Measurements from ENCODE around the gene VAT1L. TPM values are rescaled to one million over a fixed set of nuclear protein-coding genes. Genes with fewer than 3 reads are reported as not detected.

The VAT1L gene
- polyA plus RNA-seq, 1 of the 3 experiments (the other 2 are of a cell fraction) = 52.5 TPM

GRCh38 chr16:77874347-77874746 is 86.0 kb downstream of the VAT1L start:
- ChIA-PET CTCF (no interaction called here), POLR2A (no interaction called here)
- 44% methylated on average over 1 of the region's 1 CpG for WGBS (ENCODE audit: low lambda C conversion rate)

More at GRCh38 chr16:77874347-77874746, 86.0 kb downstream of the VAT1L start:
- H3K4me3 ChIP-seq (ENCODE audit: low read depth in 2 of 2, low read length in 1 of 2) = no peak overlapping the region
- peaks cover 0 to 12% of the 10 kb centered on the region in 2 experiments; a peak in 1 of 4 replicates for H3K4me1 ChIP-seq (ENCODE audit: control insufficient read depth in 1 of 2, insufficient read depth in 2 of 2, low read depth in 1 of 2, low read length in 1 of 2)
- H3K79me2 ChIP-seq (ENCODE audit: insufficient read depth) = no peaks in the 10 kb centered on the region
- DNase-seq = no peak
- H3K9me3 ChIP-seq = no peaks in the 10 kb centered on the region
- no peaks in the 10 kb centered on the region for H3K9me2 ChIP-seq
- TF ChIP-seq MAX (IDR thresholded peaks at IDR 0.05; ENCODE audit: low read depth) = no peak
- TF ChIP-seq GABPA (IDR thresholded peaks at IDR 0.05; ENCODE audit: low read depth) = no peak
- no peak for TF ChIP-seq GATA2 (CRISPR knock-in tag; IDR thresholded peaks at IDR 0.05)
- no peak for TF ChIP-seq RXRA (IDR thresholded peaks at IDR 0.05; ENCODE audit: borderline replicate concordance, low read depth)
- no peak for TF ChIP-seq ELF1 (IDR thresholded peaks at IDR 0.05)
- no peak for TF ChIP-seq RFX5 (IDR thresholded peaks at IDR 0.05; ENCODE audit: low read length)
- no peak for TF ChIP-seq NFIC (IDR thresholded peaks at IDR 0.05; ENCODE audit: borderline replicate concordance)
- TF ChIP-seq TEAD4 (IDR thresholded peaks at IDR 0.05; ENCODE audit: borderline replicate concordance, insufficient read depth) = no peak
- TF ChIP-seq SMC3 (IDR thresholded peaks at IDR 0.05; ENCODE audit: low read depth, low read length) = no peak
- no peak for TF ChIP-seq TAF1 (IDR thresholded peaks at IDR 0.05; ENCODE audit: borderline replicate concordance, low read depth, low read length)
- TF ChIP-seq IRF3 (IDR thresholded peaks at IDR 0.05; ENCODE audit: low read depth, low read length) = no peak
- no peak for TF ChIP-seq USF2 (IDR thresholded peaks at IDR 0.05; ENCODE audit: borderline replicate concordance, low read depth, low read length)
- TF ChIP-seq, protein P1, sequence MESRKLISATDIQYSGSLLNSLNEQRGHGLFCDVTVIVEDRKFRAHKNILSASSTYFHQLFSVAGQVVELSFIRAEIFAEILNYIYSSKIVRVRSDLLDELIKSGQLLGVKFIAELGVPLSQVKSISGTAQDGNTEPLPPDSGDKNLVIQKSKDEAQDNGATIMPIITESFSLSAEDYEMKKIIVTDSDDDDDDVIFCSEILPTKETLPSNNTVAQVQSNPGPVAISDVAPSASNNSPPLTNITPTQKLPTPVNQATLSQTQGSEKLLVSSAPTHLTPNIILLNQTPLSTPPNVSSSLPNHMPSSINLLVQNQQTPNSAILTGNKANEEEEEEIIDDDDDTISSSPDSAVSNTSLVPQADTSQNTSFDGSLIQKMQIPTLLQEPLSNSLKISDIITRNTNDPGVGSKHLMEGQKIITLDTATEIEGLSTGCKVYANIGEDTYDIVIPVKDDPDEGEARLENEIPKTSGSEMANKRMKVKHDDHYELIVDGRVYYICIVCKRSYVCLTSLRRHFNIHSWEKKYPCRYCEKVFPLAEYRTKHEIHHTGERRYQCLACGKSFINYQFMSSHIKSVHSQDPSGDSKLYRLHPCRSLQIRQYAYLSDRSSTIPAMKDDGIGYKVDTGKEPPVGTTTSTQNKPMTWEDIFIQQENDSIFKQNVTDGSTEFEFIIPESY (IDR thresholded peaks at IDR 0.05; ENCODE audit: borderline replicate concordance, low read depth) = no peak
- no peak for TF ChIP-seq USF1 (IDR thresholded peaks at IDR 0.05; ENCODE audit: borderline replicate concordance, low read depth)
- no peak for TF ChIP-seq POLR2AphosphoS5 (IDR thresholded peaks at IDR 0.05; ENCODE audit: low read depth, low read length)
- TF ChIP-seq CTCF (IDR thresholded peaks at IDR 0.05) = no peak
- no peak for TF ChIP-seq MXI1 (IDR thresholded peaks at IDR 0.05; ENCODE audit: low read depth, low read length)
- TF ChIP-seq TCF12 (IDR thresholded peaks at IDR 0.05) = no peak
- no peak for TF ChIP-seq PBX3 (IDR thresholded peaks at IDR 0.05)
- TF ChIP-seq JUND (IDR thresholded peaks at IDR 0.05) = no peak
- H3K27me3 ChIP-seq (ENCODE audit: insufficient read depth) = no peaks in the 10 kb centered on the region
- no peak overlapping the region for H2AFZ ChIP-seq (ENCODE audit: low read depth)
- peaks cover 3% of the 10 kb centered on the region for H3F3A ChIP-seq (replicated peaks; ENCODE audit: insufficient read depth)
- H3K27ac ChIP-seq (ENCODE audit: low read depth in 2 of 2, low read length in 1 of 2) = no peak overlapping the region
- H3K36me3 ChIP-seq (replicated peaks in 1 of 2; ENCODE audit: control insufficient read depth in 1 of 2, insufficient read depth in 2 of 2, low read length in 1 of 2) = no peaks in the 10 kb centered on the region
- no peak overlapping the region for H3K9ac ChIP-seq
- H4K20me1 ChIP-seq (ENCODE audit: insufficient read depth) = no peaks in the 10 kb centered on the region
- no peak overlapping the region for H3K4me2 ChIP-seq
